Vagina (tissue), 2 donors: ENCODE data around the gene LIPF. TPM values are rescaled to one million over a fixed set of nuclear protein-coding genes. Genes with fewer than 3 reads are reported as not detected.
"Not testable (repeated sequence)": the region's sequence is repeated elsewhere in the genome, so short reads cannot be mapped to it uniquely, and the experiment has no call there.

Source experiments
- DNase-seq, 2 donors: peaks; one replicate each; pipeline ENCODE4 v3.0.0-alpha.2; 2017; ENCODE audit errors: extremely low spot score in 2 of 2
- H3K27ac ChIP-seq: fragments of 200-600 bp; sonication (generic); one replicate; pipeline ENCODE4 v1.5.1; 2019
- H3K27me3 ChIP-seq: fragments of 200-600 bp; sonication (generic); one replicate; pipeline ENCODE4 v1.5.1; 2019
- H3K36me3 ChIP-seq, 2 donors: fragments of 200-600 bp; sonication (generic); one replicate each; pipeline ENCODE4 v1.5.1; 2017 to 2019
- H3K4me1 ChIP-seq: fragments of 200-600 bp; sonication (generic); one replicate; pipeline ENCODE4 v1.5.1; 2019
- H3K4me3 ChIP-seq, 2 donors: fragments of 200-600 bp; sonication (generic); 1 replicate in 1 of 2; 2 replicates in 1 of 2; pipeline ENCODE4 v1.5.1; 2016 to 2019
- H3K9me3 ChIP-seq: fragments of 200-600 bp; sonication (generic); one replicate; pipeline ENCODE4 v1.5.1; 2019
- CTCF ChIP-seq, 3 experiments: fragments of 450-650 bp in 2 of 3; fragments of 200-600 bp in 1 of 3; sonication (generic) in 1 of 3; IDR thresholded peaks; one replicate each; pipeline ENCODE4 v1.5.1; 2017 to 2019; ENCODE audit warnings: antibody characterized with exemption in 3 of 3, mild to moderate bottlenecking in 2 of 3, moderate library complexity in 2 of 3
- POLR2A ChIP-seq, 2 donors: fragments of 450-650 bp; IDR thresholded peaks; one replicate each; pipeline ENCODE4 v1.6.1; 2017; ENCODE audit warnings: antibody characterized with exemption in 2 of 2, mild to moderate bottlenecking in 2 of 2, moderate library complexity in 2 of 2
- POLR2AphosphoS5 ChIP-seq, 2 donors: sonication (generic); formaldehyde crosslinking; IDR thresholded peaks; one replicate each; pipeline ENCODE4 v1.9.0; 2017; ENCODE audit warnings: antibody characterized with exemption in 2 of 2, mild to moderate bottlenecking in 2 of 2, low read depth in 1 of 2; ENCODE audit not compliant: insufficient read depth in 1 of 2
- intact Hi-C: fragments of 100-400 bp; cut with DNase I; formaldehyde crosslinking; loops from one replicate; pipeline ENCODE4 v1.15.1; 2023
- total RNA-seq: library from RNA; depleted of rRNA; stranded (reverse); fragments of >200 nt; gene quantifications from one replicate; pipeline ENCODE4 v1.2.3, GENCODE V29; 2016

The LIPF gene
- total RNA-seq, 1 donor from 2014 or later: not detected

- no peak for TF ChIP-seq POLR2A (IDR thresholded peaks at IDR 0.05)
- TF ChIP-seq POLR2AphosphoS5 (IDR thresholded peaks at IDR 0.05; ENCODE audit: insufficient read depth in 1 of 2, low read depth in 1 of 2): no peak
- TF ChIP-seq CTCF (IDR thresholded peaks at IDR 0.05): no peak
- DNase-seq: no peak
- no peaks in the 10 kb centered on the region for H3K4me1 ChIP-seq
- no peaks in the 10 kb centered on the region for H3K36me3 ChIP-seq
- no peaks in the 10 kb centered on the region for H3K9me3 ChIP-seq
- H3K27ac ChIP-seq: no peak overlapping the region
- H3K4me3 ChIP-seq: no peak overlapping the region
- H3K27me3 ChIP-seq: no peaks in the 10 kb centered on the region
- intact Hi-C loops: no loop called here
Measured at GRCh38 chr10:88659725-88660597, 4.3 kb upstream of the LIPF start.

- H3K27me3 ChIP-seq: no peaks in the 10 kb centered on the region
- H3K4me3 ChIP-seq: no peak overlapping the region
- intact Hi-C loops: no loop called here
- TF ChIP-seq CTCF (IDR thresholded peaks at IDR 0.05): no peak
- TF ChIP-seq POLR2AphosphoS5 (IDR thresholded peaks at IDR 0.05; ENCODE audit: insufficient read depth in 1 of 2, low read depth in 1 of 2): no peak
- no peak for DNase-seq
- H3K4me1 ChIP-seq: no peaks in the 10 kb centered on the region
- no peaks in the 10 kb centered on the region for H3K36me3 ChIP-seq
- no peaks in the 10 kb centered on the region for H3K9me3 ChIP-seq
- H3K27ac ChIP-seq: no peak overlapping the region
Measured at GRCh38 chr10:88660598-88660884, 3.7 kb upstream of the LIPF start.

- no peak overlapping the region for H3K4me3 ChIP-seq
- intact Hi-C loops: no loop called here
- H3K9me3 ChIP-seq: no peaks in the 10 kb centered on the region
- no peaks in the 10 kb centered on the region for H3K36me3 ChIP-seq
- H3K27me3 ChIP-seq: no peaks in the 10 kb centered on the region
- DNase-seq: no peak
- no peaks in the 10 kb centered on the region for H3K4me1 ChIP-seq
- TF ChIP-seq POLR2A (IDR thresholded peaks at IDR 0.05): no peak
- TF ChIP-seq POLR2AphosphoS5 (IDR thresholded peaks at IDR 0.05; ENCODE audit: insufficient read depth in 1 of 2, low read depth in 1 of 2): no peak
- TF ChIP-seq CTCF (IDR thresholded peaks at IDR 0.05): no peak
- H3K27ac ChIP-seq: no peak overlapping the region
Measured at GRCh38 chr10:88661018-88661417, 3.2 kb upstream of the LIPF start.

GRCh38 chr10:88661577-88661976 lies 2.7 kb upstream of the LIPF start:
- no peak overlapping the region for H3K27ac ChIP-seq
- DNase-seq: no peak
- H3K4me3 ChIP-seq: no peak overlapping the region
- intact Hi-C loops: no loop called here
- H3K9me3 ChIP-seq: no peaks in the 10 kb centered on the region
- TF ChIP-seq POLR2A (IDR thresholded peaks at IDR 0.05) (no peak), POLR2AphosphoS5 (IDR thresholded peaks at IDR 0.05; ENCODE audit: insufficient read depth in 1 of 2, low read depth in 1 of 2) (no peak), CTCF (IDR thresholded peaks at IDR 0.05) (no peak)
- H3K27me3 ChIP-seq: no peaks in the 10 kb centered on the region
- no peaks in the 10 kb centered on the region for H3K36me3 ChIP-seq
- no peaks in the 10 kb centered on the region for H3K4me1 ChIP-seq

- H3K27me3 ChIP-seq, H3K9me3 ChIP-seq, DNase-seq, H3K36me3 ChIP-seq, H3K4me3 ChIP-seq, H3K4me1 ChIP-seq, H3K27ac ChIP-seq, intact Hi-C loops: not testable (repeated sequence)
Measured at GRCh38 chr10:88663153-88663552, 1.1 kb upstream of the LIPF start.
